Body of pancreas (tissue), 4 donors: ENCODE data around the gene MYRFL.

Experiments used
- POLR2A ChIP-seq, 3 donors: fragments of 450-650 bp; IDR thresholded peaks; one replicate each; pipeline ENCODE4 v1.6.1; 2016; ENCODE audit warnings: antibody characterized with exemption in 3 of 3, mild to moderate bottlenecking in 2 of 3
- TF ChIP-seq, protein P1 (sequence below), 7 experiments: fragments of 450-650 bp in 4 of 7; fragments of 200-600 bp in 3 of 7; sonication (generic) in 3 of 7; IDR thresholded peaks; one replicate each; pipeline ENCODE4 v1.5.1; 2016 to 2019; ENCODE audit warnings: antibody characterized with exemption in 7 of 7

DNA sequence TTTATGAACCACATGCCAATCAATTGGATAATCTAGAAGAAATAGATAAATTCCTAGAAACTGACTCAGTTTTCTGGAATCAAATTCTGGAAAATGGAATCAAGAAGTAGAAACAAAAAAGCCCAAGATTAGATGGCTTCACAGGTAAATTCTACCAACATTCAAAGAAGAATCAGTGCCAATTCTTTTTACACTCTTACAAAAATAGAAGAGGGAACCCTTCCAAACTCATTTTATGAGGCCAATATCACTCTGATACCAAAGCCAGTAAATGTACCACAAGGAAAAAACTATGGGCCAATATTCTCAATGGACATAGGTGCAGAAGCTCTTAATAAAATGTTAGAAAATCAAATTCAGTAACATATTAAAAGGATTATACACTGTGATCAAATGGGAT, 35.7 kb upstream of the MYRFL start:
- TF ChIP-seq, protein P1, sequence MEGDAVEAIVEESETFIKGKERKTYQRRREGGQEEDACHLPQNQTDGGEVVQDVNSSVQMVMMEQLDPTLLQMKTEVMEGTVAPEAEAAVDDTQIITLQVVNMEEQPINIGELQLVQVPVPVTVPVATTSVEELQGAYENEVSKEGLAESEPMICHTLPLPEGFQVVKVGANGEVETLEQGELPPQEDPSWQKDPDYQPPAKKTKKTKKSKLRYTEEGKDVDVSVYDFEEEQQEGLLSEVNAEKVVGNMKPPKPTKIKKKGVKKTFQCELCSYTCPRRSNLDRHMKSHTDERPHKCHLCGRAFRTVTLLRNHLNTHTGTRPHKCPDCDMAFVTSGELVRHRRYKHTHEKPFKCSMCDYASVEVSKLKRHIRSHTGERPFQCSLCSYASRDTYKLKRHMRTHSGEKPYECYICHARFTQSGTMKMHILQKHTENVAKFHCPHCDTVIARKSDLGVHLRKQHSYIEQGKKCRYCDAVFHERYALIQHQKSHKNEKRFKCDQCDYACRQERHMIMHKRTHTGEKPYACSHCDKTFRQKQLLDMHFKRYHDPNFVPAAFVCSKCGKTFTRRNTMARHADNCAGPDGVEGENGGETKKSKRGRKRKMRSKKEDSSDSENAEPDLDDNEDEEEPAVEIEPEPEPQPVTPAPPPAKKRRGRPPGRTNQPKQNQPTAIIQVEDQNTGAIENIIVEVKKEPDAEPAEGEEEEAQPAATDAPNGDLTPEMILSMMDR (IDR thresholded peaks at IDR 0.05): no peak
- TF ChIP-seq POLR2A (IDR thresholded peaks at IDR 0.05): no peak
